ENCODE data around the gene DEDD2. TPM values are rescaled to one million over a fixed set of nuclear protein-coding genes. Genes with fewer than 3 reads are reported as not detected.

Gene DEDD2
- total RNA-seq, 4 donors from 2014 or later = 33.9 to 56.2 (median 40.3) TPM

DNA sequence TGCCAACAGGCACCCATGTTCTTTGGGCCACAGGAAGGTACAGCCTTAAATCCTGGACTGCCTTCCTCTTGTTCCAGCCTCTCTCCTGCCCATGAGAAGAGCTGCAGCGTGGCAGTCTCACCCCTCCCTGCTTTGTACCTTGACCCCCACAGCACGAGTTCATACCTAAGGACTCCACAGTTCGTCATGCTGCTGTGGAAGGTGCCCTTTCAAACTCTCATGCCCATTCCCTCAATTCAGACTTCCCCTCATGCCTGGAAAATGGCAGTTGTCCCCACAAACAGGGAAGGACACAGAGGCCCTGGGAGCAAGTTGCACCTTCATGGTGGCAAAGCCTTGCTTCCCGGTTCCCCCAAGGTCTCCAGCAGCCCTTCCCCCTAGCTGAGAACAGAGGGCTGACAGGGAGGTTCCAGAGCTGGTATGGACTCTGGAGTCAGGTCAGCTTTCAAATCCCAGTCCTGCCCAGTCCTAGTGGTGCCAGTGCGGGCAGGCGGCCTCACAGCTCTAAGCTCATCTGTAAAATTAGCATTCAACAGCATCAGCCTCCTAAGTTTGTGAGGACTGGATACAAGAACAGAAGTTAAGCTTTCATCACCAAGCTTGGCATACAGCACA lies 16.3 kb upstream of the DEDD2 start:
- peak overlapping the region in 1 of 4 donors; percentile 19 for H3K27ac ChIP-seq
- DNase-seq (ENCODE audit: low spot score in 2 of 2) = no peak
- no peaks in the 10 kb centered on the region for H3K9me3 ChIP-seq
- H3K36me3 ChIP-seq = peaks cover 3 to 88% (median 40%) of the 10 kb centered on the region in 3 donors
- H3K4me1 ChIP-seq = peaks cover 0 to 39% (median 7%) of the 10 kb centered on the region in 4 donors
- no peak overlapping the region for H3K4me3 ChIP-seq
- WGBS, 2 donors = 75 to 88% methylated on average over 6 of the region's 6 CpGs
- H3K27me3 ChIP-seq = no peaks in the 10 kb centered on the region
- no peak for TF ChIP-seq POLR2A (IDR thresholded peaks at IDR 0.05)
- TF ChIP-seq EP300 (IDR thresholded peaks at IDR 0.05) = no peak
- TF ChIP-seq, protein P1, sequence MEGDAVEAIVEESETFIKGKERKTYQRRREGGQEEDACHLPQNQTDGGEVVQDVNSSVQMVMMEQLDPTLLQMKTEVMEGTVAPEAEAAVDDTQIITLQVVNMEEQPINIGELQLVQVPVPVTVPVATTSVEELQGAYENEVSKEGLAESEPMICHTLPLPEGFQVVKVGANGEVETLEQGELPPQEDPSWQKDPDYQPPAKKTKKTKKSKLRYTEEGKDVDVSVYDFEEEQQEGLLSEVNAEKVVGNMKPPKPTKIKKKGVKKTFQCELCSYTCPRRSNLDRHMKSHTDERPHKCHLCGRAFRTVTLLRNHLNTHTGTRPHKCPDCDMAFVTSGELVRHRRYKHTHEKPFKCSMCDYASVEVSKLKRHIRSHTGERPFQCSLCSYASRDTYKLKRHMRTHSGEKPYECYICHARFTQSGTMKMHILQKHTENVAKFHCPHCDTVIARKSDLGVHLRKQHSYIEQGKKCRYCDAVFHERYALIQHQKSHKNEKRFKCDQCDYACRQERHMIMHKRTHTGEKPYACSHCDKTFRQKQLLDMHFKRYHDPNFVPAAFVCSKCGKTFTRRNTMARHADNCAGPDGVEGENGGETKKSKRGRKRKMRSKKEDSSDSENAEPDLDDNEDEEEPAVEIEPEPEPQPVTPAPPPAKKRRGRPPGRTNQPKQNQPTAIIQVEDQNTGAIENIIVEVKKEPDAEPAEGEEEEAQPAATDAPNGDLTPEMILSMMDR (IDR thresholded peaks at IDR 0.05) = no peak

DNA sequence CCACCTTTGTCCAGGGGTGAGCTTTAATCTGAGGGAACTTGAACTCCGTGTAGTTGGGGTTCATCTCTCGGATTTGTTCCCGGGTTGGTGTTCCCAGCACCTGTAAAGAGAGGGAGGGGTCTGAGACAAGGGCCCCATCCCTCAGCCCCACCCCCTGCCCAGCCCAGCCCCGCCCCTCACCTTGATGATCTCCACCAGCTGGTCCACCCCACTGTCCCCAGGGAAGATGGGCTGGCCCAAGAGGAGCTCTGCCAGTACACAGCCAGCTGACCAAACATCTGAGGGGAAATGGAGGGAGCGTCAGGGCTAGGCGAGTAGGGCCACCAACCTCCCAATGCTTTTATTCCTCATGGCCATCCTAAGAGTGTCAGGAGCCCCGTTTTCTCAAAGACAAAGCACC lies 15.6 kb upstream of the DEDD2 start:
- no peaks in the 10 kb centered on the region for H3K9me3 ChIP-seq
- no peaks in the 10 kb centered on the region for H3K27me3 ChIP-seq
- H3K36me3 ChIP-seq = peaks cover 3 to 94% (median 40%) of the 10 kb centered on the region in 3 donors
- TF ChIP-seq POLR2A (IDR thresholded peaks at IDR 0.05) = no peak
- TF ChIP-seq, protein P1 (IDR thresholded peaks at IDR 0.05) = no peak
- no peak for TF ChIP-seq EP300 (IDR thresholded peaks at IDR 0.05)
- peaks cover 0 to 39% (median 7%) of the 10 kb centered on the region in 4 donors for H3K4me1 ChIP-seq
- no peak overlapping the region for H3K4me3 ChIP-seq
- peak overlapping the region in 1 of 4 donors; percentile 19 for H3K27ac ChIP-seq
- 68 to 76% methylated on average over 6 to 7 of the region's 7 CpGs for WGBS, 2 donors
- no peak for DNase-seq (ENCODE audit: low spot score in 2 of 2)

DNA sequence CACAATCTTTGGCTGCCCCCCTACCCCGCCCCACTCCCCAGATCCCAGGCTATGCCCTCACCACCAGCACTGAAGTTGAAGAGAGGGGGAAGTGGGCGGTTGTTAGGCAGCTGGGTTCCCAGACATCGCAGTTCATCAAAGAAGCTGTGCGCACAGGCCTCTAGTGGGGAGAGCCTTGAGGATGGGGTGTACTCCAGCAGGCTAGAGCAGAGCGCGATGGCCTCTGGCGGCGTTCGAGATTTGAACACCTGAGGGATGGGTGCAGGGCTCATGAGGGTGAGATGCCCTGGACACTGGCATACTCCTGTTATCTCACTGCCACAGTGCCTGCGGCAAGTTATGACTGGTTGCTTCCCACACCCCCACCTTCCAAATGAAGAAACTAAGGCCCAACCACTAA lies 15.0 kb upstream of the DEDD2 start:
- Histone ChIP-seq H3K4me1 (peaks cover 0 to 39% (median 7%) of the 10 kb centered on the region in 4 donors), H3K27ac (no peak overlapping the region), H3K36me3 (peaks cover 3 to 100% (median 40%) of the 10 kb centered on the region in 3 donors), H3K27me3 (no peaks in the 10 kb centered on the region), H3K9me3 (no peaks in the 10 kb centered on the region), H3K4me3 (no peak overlapping the region)
- TF ChIP-seq, protein P1 (IDR thresholded peaks at IDR 0.05) = no peak
- TF ChIP-seq EP300 (IDR thresholded peaks at IDR 0.05) = no peak
- TF ChIP-seq POLR2A (IDR thresholded peaks at IDR 0.05) = no peak
- no peak for DNase-seq (ENCODE audit: low spot score in 2 of 2)
- 97 to 98% methylated on average over 10 of the region's 10 CpGs for WGBS, 2 donors

DNA sequence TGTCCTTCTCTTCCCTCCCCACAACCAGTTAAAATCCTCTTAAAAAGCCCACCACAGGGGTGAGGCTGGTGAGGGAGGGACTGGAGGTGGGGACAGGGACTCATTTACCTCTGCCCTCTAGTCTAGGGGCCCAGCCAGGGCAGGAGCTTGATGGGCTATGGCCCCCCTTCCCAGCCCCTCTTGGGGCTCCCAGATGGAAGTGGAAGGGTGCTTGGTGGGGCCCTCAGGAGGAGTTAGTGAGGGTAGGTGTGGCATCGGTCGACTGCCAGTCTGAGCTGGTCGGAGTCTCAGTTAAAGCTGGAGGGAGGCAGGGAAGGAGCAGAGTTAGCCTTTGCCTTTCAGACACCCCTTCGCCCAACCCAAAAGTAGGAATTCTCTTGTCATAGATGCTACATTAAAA lies 13.1 kb upstream of the DEDD2 start:
- DNase-seq (ENCODE audit: low spot score in 2 of 2) = no peak
- Histone ChIP-seq H3K4me3 (no peak overlapping the region), H3K36me3 (peaks cover 0 to 100% (median 30%) of the 10 kb centered on the region in 3 donors), H3K4me1 (peaks cover 0 to 39% (median 7%) of the 10 kb centered on the region in 4 donors), H3K9me3 (no peaks in the 10 kb centered on the region), H3K27ac (peak overlapping the region in 2 of 4 donors; percentile 47 to 56), H3K27me3 (no peaks in the 10 kb centered on the region)
- TF ChIP-seq EP300 (IDR thresholded peaks at IDR 0.05) = no peak
- no peak for TF ChIP-seq POLR2A (IDR thresholded peaks at IDR 0.05)
- TF ChIP-seq, protein P1 (IDR thresholded peaks at IDR 0.05) = no peak
- WGBS, 2 donors = 71 to 84% methylated on average over 4 of the region's 4 CpGs

DNA sequence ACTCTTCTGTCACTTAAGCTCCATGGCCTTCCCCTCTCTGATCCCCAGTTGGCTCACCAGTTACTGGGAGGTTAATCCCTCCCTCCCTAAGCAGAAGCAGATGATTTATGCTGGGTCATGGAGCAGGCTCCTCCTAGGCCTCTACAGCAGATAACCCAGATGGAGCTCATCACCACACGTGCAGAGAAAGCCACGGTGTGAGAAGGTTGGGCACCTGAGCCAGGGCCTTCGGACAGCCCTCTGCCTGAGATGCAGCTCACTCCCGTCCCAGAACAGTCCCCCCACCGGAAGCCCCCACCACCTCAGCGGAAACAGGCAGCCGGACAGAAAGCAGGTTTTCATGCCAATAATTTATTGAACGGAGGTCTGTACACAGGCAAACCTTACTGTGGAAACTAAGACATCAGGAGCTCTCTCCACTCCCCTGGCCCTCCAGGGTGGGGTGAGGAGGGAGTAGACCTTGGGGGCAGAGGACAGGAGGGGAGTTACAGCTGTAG lies 12.4 kb upstream of the DEDD2 start:
- Histone ChIP-seq H3K27ac (peak overlapping the region in 2 of 4 donors; percentile 47 to 56), H3K4me1 (peaks cover 0 to 34% (median 7%) of the 10 kb centered on the region in 4 donors), H3K9me3 (no peaks in the 10 kb centered on the region), H3K27me3 (no peaks in the 10 kb centered on the region), H3K36me3 (peaks cover 0 to 100% (median 30%) of the 10 kb centered on the region in 3 donors), H3K4me3 (no peak overlapping the region)
- 31 to 45% methylated on average over 7 to 8 of the region's 8 CpGs for WGBS, 2 donors
- TF ChIP-seq, protein P1 (IDR thresholded peaks at IDR 0.05) = no peak
- TF ChIP-seq POLR2A (IDR thresholded peaks at IDR 0.05) (no peak), EP300 (IDR thresholded peaks at IDR 0.05) (no peak)
- DNase-seq (ENCODE audit: low spot score in 2 of 2) = no peak
